Caki2 (cell line): ENCODE data around the gene CUZD1. TPM values are rescaled to one million over a fixed set of nuclear protein-coding genes. Genes with fewer than 3 reads are reported as not detected.
"Not testable (repeated sequence)": the region's sequence is repeated elsewhere in the genome, so short reads cannot be mapped to it uniquely, and the experiment has no call there.

Experiments
- DNase-seq: peaks from one replicate; pipeline ENCODE4 v3.0.0-alpha.2; 2015; ENCODE audit warnings: low read depth
- in situ Hi-C: cut with HindIII; loops from 2 replicates; pipeline ENCODE4 v1.10.0; 2016; ENCODE audit warnings: low sequenced_read_pairs, low pct_unique_long_range_greater_than_20kb, mixed read lengths
- total RNA-seq: library from RNA; depleted of rRNA; stranded (reverse); fragments of >200 nt; shearing (Covaris generic); gene quantifications from 2 replicates; pipeline ENCODE4 v1.2.3, GENCODE V29; 2014; ENCODE audit warnings: low replicate concordance; rRNA removed

CUZD1 gene
- total RNA-seq: 2.5 TPM in 1 of 2 replicates, not detected in the other

DNA sequence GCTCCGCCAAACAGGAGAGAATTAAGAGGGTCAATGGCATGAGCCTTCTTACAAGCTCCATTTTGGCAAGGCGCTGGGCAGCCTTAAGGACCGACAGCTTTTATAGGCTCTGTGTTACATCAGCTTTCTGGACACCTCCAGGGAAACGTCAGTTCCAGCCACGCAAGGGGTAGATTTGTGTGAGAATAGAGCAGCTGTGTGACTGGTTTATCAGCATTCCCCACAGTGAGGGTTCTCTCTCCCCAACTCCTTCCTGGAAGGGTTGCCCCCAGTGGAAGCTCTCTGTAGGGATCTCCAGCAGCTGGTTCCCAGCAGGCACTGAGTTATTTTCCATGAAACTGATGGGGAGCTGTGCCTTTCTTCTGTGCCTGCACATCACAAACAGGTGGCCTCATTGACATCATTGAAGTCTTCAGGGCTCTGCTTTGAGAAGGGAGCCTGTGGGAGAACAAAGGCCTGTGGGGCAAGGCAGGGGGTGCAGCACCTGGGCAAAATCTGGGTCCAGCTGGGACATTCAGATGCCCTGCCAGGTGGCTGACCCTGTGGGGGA lies at the start of gene CUZD1:
Gene CUZD1, minus strand, starts transcription at position 75 of the 550 bp plus-strand sequence. Its CDS starts 14 bp downstream, at position 61.
- in situ Hi-C loops: no loop called here
- DNase-seq: no peak

- DNase-seq: no peak
- in situ Hi-C loops: no loop called here
These were observed 48.7 kb upstream of the CUZD1 start for GRCh38 chr10:122894261-122894944.

DNA sequence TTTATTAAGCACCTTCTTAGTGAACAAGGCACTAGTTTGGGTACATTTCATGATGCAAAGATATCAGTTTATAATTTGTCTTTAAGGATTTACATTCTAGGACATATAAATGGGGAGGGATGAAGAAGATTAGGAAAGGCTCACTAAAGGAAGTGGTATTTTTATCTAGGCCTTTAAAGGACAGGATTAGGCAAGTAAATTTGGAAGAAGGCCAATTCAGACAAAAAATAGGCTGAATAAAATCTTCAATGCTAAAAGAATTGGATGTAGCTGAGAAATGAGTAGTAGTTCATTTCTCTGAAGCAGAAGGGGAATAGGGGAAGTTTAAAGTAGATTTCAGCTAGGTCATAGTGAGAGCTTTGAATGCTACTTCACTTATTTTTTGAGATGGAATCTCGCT lies 38.5 kb upstream of the CUZD1 start:
- in situ Hi-C loops: no loop called here

DNA sequence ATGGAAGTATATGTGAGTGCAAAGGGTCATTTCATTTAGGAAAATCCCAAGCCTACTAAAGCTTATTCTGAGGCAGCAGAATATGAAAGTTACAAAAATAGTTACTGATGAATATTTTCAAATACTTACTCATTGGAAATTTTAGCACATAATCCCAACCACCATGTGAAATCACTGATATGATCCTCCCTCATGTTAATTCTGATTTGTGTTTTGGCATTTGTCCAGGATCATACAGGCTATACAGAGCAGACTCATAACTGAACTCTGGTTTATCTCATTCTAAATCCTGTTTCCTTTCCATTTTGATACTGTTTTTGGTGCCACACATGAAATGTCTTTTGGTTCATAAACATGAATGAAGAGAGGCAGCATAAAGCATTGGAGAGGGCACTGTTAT lies 37.1 kb upstream of the CUZD1 start:
- DNase-seq: no peak
- in situ Hi-C loops: no loop called here

More for the DNA sequence above, 38.5 kb upstream of the CUZD1 start:
- no peak for DNase-seq

GRCh38 chr10:122879339-122880273 lies 33.9 kb upstream of the CUZD1 start, which contains the start of gene FAM24B:
TSS of gene FAM24B (minus strand) at chr10:122879581. CDS start at chr10:122850515, 29,066 bp downstream.
- in situ Hi-C loops: no loop called here
- peak; percentile 95 for DNase-seq

GRCh38 chr10:122878799-122879338 lies 33.2 kb upstream of the CUZD1 start:
- no peak for DNase-seq

DNA sequence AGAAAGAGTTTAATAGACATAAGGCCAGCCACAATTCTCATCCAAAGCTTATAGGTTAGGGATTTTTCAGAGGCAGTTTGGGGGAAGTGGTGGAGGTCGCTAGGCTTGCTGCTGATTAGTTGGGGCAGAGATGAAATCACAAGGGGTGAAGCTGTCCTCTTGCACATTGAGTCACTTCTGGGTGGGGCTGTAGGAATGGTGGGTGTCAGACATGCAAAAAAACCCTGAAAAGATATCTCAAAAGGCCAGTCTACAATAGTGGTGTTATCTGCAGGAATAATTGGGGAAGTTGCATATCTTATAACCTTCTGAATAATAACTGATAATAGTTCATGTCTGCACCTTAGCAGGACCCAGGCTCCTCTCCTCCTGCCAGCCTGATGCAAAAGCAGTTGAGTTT lies 31.6 kb upstream of the CUZD1 start:
- no peak for DNase-seq
- in situ Hi-C loops: no loop called here

More at GRCh38 chr10:122878799-122879338, 33.2 kb upstream of the CUZD1 start:
- in situ Hi-C loops: no loop called here

GRCh38 chr10:122876467-122876855 lies 30.8 kb upstream of the CUZD1 start:
- no peak for DNase-seq
- in situ Hi-C loops: no loop called here

DNA sequence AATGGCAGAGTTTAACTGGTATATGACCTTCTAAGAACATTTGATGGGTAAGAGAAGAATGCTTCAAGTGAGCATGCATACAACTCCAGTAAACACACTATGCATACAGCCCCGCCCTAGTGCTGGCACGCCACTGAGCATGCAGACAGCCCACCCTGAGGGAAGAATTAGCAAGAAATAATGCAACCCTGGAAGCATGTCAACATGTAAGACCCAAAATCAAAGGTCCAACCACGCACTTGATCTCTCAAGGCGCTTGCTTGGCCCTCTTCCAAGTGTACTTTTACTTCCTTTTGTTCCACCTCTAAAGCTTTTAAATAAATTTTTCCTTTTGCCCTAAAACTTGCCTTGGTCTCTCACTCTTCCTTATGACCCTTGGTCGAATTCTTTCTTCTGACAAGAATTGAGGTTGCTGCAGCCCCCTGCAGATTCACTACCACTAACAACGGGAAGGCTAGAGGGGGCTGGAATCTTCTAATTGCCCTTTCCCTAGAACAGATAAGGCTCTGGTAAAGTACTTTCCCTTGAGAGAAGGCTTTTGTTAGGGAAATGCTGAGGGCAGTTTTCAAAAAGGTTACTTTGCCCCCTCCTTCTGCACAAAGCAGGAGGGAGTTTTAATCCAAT lies 30.3 kb upstream of the CUZD1 start:
- in situ Hi-C loops: no loop called here
- DNase-seq: no peak

- in situ Hi-C loops: not testable (repeated sequence)
These were observed 26.3 kb upstream of the CUZD1 start for GRCh38 chr10:122871947-122872346.

DNA sequence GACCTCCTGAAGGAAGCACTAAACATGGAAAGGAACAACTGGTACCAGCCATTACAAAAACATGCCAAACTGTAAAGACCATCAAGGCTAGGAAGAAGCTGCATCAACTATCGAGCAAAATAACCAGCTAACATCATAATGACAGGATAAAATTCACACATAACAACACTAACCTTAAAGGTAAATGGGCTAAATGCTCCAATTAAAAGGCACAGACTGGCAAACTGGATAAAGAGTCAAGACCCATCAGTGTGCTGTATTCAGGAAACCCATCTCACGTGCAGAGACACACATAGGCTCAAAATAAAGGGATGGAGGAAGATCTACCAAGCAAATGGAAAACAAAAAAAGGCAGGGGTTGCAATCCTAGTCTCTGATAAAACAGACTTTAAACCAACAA lies 23.1 kb upstream of the CUZD1 start:
- DNase-seq, in situ Hi-C loops: not testable (repeated sequence)

More at GRCh38 chr10:122871947-122872346, 26.3 kb upstream of the CUZD1 start:
- DNase-seq: not testable (repeated sequence)

DNA sequence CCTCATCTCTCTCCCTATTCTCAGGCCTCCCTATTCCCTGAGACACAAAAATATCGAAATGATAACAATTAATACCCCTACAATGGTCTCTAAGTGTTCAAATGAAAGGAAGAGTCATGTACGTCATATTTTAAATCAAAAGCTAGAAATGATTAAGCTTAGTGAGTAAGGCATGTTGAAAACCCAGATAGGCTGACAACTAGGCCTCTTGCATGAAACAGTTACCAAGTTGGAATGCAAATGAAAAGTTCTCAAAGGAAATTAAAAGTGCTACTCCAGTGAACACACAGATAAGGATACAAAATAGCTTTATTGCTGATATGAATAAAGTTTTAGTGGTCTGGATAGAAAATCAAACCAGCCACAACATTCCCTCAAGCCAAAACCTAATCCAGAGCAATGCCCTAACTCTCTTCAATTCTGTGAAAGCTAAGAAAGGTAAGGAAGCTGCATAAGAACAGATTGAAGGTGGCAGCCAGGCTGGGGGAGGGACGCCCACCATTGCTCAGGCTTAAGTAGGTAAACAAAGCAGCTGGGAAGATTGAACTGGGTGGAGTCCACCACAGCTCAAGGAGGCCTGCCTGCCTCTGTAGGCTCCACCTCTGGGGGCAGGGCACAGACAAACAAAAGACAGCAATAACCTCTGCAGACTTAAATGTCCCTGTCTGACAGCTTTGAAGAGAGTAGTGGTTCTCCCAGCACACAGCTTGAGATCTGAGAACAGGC lies 21.3 kb upstream of the CUZD1 start:
- DNase-seq: peak; percentile 13
- in situ Hi-C loops: not testable (repeated sequence)

DNA sequence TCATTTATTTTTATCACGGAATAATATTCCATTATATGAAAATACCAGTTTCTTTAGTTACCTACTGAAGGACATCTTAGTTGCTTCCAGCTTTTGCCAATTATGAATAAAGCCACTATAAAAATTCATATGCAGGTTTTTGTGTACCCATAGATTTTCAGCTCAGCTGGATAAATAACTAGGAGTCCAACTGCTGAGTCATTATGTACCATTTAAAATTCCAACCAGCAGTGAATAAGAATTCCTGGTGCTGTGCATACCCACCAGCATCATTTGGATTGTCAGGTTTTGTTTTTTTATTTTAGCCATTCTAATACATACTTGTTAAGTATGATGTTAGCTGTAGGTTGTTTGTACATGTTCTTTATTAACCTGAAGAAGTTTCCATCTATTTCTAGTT lies 19.2 kb upstream of the CUZD1 start:
- DNase-seq: peak; percentile 27
- in situ Hi-C loops: no loop called here

DNA sequence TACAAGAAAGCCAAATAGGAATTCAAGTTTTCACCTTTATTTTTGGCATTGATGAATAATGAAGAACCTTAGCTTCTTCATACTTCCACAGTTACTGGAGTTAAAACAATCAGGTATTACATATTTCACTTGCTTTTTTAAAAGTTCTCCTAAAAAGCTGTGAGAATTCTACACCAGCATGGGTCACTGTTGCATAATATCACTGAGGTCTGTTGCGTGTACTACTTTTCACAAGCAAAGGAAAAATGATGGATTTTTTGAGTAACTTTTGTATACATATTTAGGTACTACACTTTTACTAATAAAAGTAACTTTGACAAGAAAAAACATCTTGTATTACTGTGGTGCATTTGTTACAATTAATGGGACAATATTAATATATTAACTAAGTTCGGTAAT lies 18.5 kb upstream of the CUZD1 start:
- DNase-seq: no peak
- in situ Hi-C loops: no loop called here

DNA sequence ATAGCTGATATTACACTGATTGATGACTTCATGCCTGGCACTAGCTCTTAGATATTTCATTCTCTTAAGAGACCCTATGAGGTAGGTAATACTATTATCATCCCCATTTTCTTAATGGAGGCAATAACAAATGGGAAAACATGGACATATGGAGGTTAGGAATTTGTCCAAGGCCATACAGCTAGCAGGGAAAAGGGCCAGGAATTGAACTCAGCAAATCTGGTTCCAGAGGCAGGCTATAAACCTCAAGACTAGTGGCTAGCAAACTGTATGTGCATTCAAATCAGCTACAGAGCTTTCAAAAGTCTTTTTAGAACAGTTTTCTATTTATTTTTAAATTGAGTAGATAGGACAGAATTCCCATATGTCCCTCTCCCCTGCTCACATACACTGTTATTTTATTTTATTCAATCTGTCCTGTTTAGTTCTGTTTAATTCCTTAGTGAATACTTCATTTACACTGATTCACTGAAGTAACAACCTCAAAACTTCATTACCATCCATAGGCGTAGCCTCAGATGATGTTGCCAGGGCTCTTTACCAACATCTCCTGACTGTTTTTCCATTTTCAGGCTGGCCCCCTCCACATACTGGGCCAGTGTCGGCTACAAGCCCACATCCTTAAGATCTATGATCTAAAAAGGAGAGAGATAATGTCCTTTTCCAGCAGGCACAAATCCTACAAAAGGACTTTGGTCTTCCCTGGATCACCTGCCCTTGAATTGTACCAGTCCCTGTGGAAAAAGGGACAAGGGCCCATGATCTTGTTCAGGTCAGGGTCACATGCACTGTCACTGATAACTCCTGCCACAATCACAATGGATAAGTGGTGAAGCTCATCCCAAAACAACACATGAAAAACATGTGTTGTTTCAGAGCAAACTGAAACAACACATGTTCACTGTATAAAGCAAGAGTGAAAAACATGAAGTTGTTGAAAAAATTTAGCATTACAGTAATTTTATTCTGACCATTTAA lies 17.8 kb upstream of the CUZD1 start:
- no peak for DNase-seq
- in situ Hi-C loops: no loop called here

GRCh38 chr10:122861711-122862161 lies 16.1 kb upstream of the CUZD1 start:
- in situ Hi-C loops: no loop called here
- DNase-seq: peak; percentile 45
